HG03571 (cell line): ENCODE data around the gene ZEB1.
"Not testable (repeated sequence)": the region's sequence is repeated elsewhere in the genome, so short reads cannot be mapped to it uniquely, and the experiment has no call there.

Source experiments
- ATAC-seq: cut with Tn5 transposase; IDR thresholded peaks from one replicate; pipeline ENCODE4 v1.9.1; 2021; ENCODE audit not compliant: unreplicated experiment

Gene ZEB1

GRCh38 chr10:31364238-31364637, 45.2 kb downstream of the ZEB1 start:
- not testable (repeated sequence) for ATAC-seq

GRCh38 chr10:31366703-31367102, 47.7 kb downstream of the ZEB1 start:
- no peak for ATAC-seq

- ATAC-seq: no peak
These were observed 49.7 kb downstream of the ZEB1 start for GRCh38 chr10:31368724-31369123.

GRCh38 chr10:31372439-31372838, 53.4 kb downstream of the ZEB1 start:
- no peak for ATAC-seq

- no peak for ATAC-seq
These were observed 55.2 kb downstream of the ZEB1 start for GRCh38 chr10:31374146-31374696.

- ATAC-seq: no peak
These were observed 62.2 kb downstream of the ZEB1 start for GRCh38 chr10:31381171-31381570.

- ATAC-seq: no peak
These were observed 62.8 kb downstream of the ZEB1 start for GRCh38 chr10:31381766-31382316.

GRCh38 chr10:31383810-31384588, 65.0 kb downstream of the ZEB1 start:
- ATAC-seq: peak; percentile 95

GRCh38 chr10:31384589-31384949, 65.6 kb downstream of the ZEB1 start:
- peak; percentile 21 for ATAC-seq

- no peak for ATAC-seq
These were observed 71.8 kb downstream of the ZEB1 start for GRCh38 chr10:31390804-31391203.

- ATAC-seq: no peak
These were observed 74.8 kb downstream of the ZEB1 start for GRCh38 chr10:31393844-31394243.

GRCh38 chr10:31395695-31396094, 76.7 kb downstream of the ZEB1 start:
- ATAC-seq: no peak

- ATAC-seq: no peak
These were observed 77.4 kb downstream of the ZEB1 start for GRCh38 chr10:31396376-31396775.

- ATAC-seq: no peak
These were observed 78.8 kb downstream of the ZEB1 start for GRCh38 chr10:31397852-31398251.

GRCh38 chr10:31399171-31399570, 80.2 kb downstream of the ZEB1 start:
- ATAC-seq: no peak

- no peak for ATAC-seq
These were observed 80.6 kb downstream of the ZEB1 start for GRCh38 chr10:31399631-31400030.

GRCh38 chr10:31401287-31401686, 82.3 kb downstream of the ZEB1 start:
- ATAC-seq: no peak

- no peak for ATAC-seq
These were observed 85.6 kb downstream of the ZEB1 start for GRCh38 chr10:31404640-31405039.

GRCh38 chr10:31405829-31406228, 86.8 kb downstream of the ZEB1 start:
- ATAC-seq: not testable (repeated sequence)

GRCh38 chr10:31412397-31412796, 93.4 kb downstream of the ZEB1 start:
- ATAC-seq: not testable (repeated sequence)

GRCh38 chr10:31413325-31413724, 94.3 kb downstream of the ZEB1 start:
- ATAC-seq: no peak

GRCh38 chr10:31418481-31418880, 99.5 kb downstream of the ZEB1 start:
- ATAC-seq: no peak
